GM12872 (cell line): Measurements from ENCODE around the gene ADK.

Experiments
- CTCF ChIP-seq: IDR thresholded peaks from 3 replicates; pipeline ENCODE4 v1.5.1; 2011; ENCODE audit warnings: low read depth, mild to moderate bottlenecking, low read length, moderate library complexity; ENCODE audit not compliant: insufficient read depth

ADK gene

GRCh38 chr10:74381291-74381853 is 230.4 kb downstream of the ADK start:
- TF ChIP-seq CTCF, result no peak

GRCh38 chr10:74382663-74383062 is 231.6 kb downstream of the ADK start:
- TF ChIP-seq CTCF, result no peak

GRCh38 chr10:74383642-74384041 is 232.6 kb downstream of the ADK start:
- no peak for TF ChIP-seq CTCF

- no peak for TF ChIP-seq CTCF
These were observed 233.7 kb downstream of the ADK start for GRCh38 chr10:74384615-74385183.

- no peak for TF ChIP-seq CTCF
These were observed 237.8 kb downstream of the ADK start for GRCh38 chr10:74388801-74389200.

GRCh38 chr10:74391786-74392185 is 240.8 kb downstream of the ADK start:
- no peak for TF ChIP-seq CTCF

GRCh38 chr10:74394416-74394969 is 243.5 kb downstream of the ADK start:
- no peak for TF ChIP-seq CTCF
